K562 (cell line): ENCODE data around the gene OR4D5. TPM values are rescaled to one million over a fixed set of nuclear protein-coding genes. Genes with fewer than 3 reads are reported as not detected.

Experiments used
- ATAC-seq: fragments of 200-7000 bp; cut with Tn5 transposase; 3 replicates; pipeline ENCODE4 v1.9.1; 2020; ENCODE audit warnings: moderate library complexity
- BruUV-seq: library from RNA; stranded (reverse); fragments of 400-500 nt; replicated peaks from 2 replicates; lab custom pipeline; 2021; lab: Mats Ljungman, UMichigan
- CTCF ChIA-PET: fragments of 300-600 bp; formaldehyde crosslinking; extraction: SDS; loops from one replicate; lab custom pipeline; 2021; ENCODE audit warnings: low intra/inter-chr PET ratio; lab: Yijun Ruan, JAX
- POLR2A ChIA-PET: fragments of 300-600, 350-650 bp; sonication (Branson Sonifier 250); formaldehyde crosslinking; extraction: SDS; loops from one replicate; lab custom pipeline; 2021; ENCODE audit warnings: antibody characterized with exemption, inconsistent platforms; lab: Yijun Ruan, JAX
- DNase-seq, 4 experiments: peaks; one replicate each; pipeline versions ENCODE4 v3.0.0 to v3.0.0-alpha.2; 2011 to 2018; ENCODE audit warnings: low spot score in 3 of 4, mixed read lengths in 3 of 4; ENCODE audit errors: extremely low read depth in 1 of 4
- FAIRE-seq: peaks from 2 replicates; lab custom pipeline; 2011; peaks lifted over from hg19 to GRCh38; lab: Jason Lieb, UNC
- H2AFZ ChIP-seq: 2 replicates; pipeline ENCODE4 v1.6.0; 2011; ENCODE audit warnings: low read depth, low read length, control low read depth, inconsistent platforms
- H3K27ac ChIP-seq: fragments of 200-600 bp; 3 replicates; pipeline ENCODE4 v1.8.0; 2011; ENCODE audit warnings: low read depth, mild to moderate bottlenecking, control low read depth, inconsistent platforms, low read length, moderate library complexity, mixed read lengths; ENCODE audit errors: extremely low read depth
- H3K27me3 ChIP-seq, 2 experiments: fragments of 300-600 bp in 1 of 2; 2 replicates in 1 of 2; 3 replicates in 1 of 2; pipeline versions ENCODE4 v1.6.0 to v1.8.0; 2011; ENCODE audit warnings: inconsistent platforms in 2 of 2, low read length in 2 of 2, mild to moderate bottlenecking in 1 of 2, mixed read lengths in 1 of 2, moderate library complexity in 1 of 2; ENCODE audit not compliant: control insufficient read depth in 2 of 2, insufficient read depth in 2 of 2
- H3K36me3 ChIP-seq: fragments of 300-600 bp; 3 replicates; pipeline ENCODE4 v1.8.0; 2011; ENCODE audit warnings: mild to moderate bottlenecking, low read length, inconsistent platforms; ENCODE audit not compliant: control insufficient read depth, insufficient read depth
- H3K4me1 ChIP-seq, 2 experiments: fragments of 200-600 bp in 1 of 2; replicated peaks in 1 of 2; 2 replicates in 1 of 2; 3 replicates in 1 of 2; pipeline versions ENCODE4 v1.5.1 to v1.8.0; 2011; ENCODE audit warnings: inconsistent platforms in 2 of 2, low read length in 2 of 2, mild to moderate bottlenecking in 1 of 2, mixed read lengths in 1 of 2, moderate library complexity in 1 of 2; ENCODE audit not compliant: control insufficient read depth in 2 of 2, insufficient read depth in 2 of 2
- H3K4me2 ChIP-seq: 2 replicates; pipeline ENCODE4 v1.6.1; 2011; ENCODE audit warnings: low read length, control low read depth, inconsistent platforms, mixed read lengths; ENCODE audit not compliant: insufficient read depth
- H3K4me3 ChIP-seq: fragments of 200-600 bp; sonication (generic), shearing (Covaris generic); 2 replicates; pipeline ENCODE4 v1.5.1; 2016; ENCODE audit warnings: control low read depth, inconsistent platforms
- H3K79me2 ChIP-seq: fragments of 200-600 bp; 3 replicates; pipeline ENCODE4 v1.8.0; 2011; ENCODE audit warnings: low read length, inconsistent platforms; ENCODE audit not compliant: control insufficient read depth, insufficient read depth
- H3K9ac ChIP-seq, 2 experiments: 2 replicates each; pipeline versions ENCODE4 v1.6.0 to v1.6.1; 2011; ENCODE audit warnings: low read depth in 2 of 2, low read length in 2 of 2, control low read depth in 1 of 2, inconsistent platforms in 1 of 2, mild to moderate bottlenecking in 1 of 2, mixed read lengths in 1 of 2; ENCODE audit not compliant: insufficient read depth in 1 of 2
- H3K9me1 ChIP-seq: one replicate; pipeline ENCODE4 v1.6.0; 2011; ENCODE audit warnings: inconsistent platforms, mild to moderate bottlenecking, low read length, moderate library complexity; ENCODE audit not compliant: control insufficient read depth, insufficient read depth
- H3K9me3 ChIP-seq: replicated peaks from 2 replicates; pipeline ENCODE4 v1.5.1; 2011; ENCODE audit warnings: low read depth, low read length, inconsistent platforms; ENCODE audit not compliant: control insufficient read depth, insufficient read depth
- H4K20me1 ChIP-seq: replicated peaks from 2 replicates; pipeline ENCODE4 v1.6.1; 2011; ENCODE audit warnings: low read length, inconsistent platforms, mixed read lengths; ENCODE audit not compliant: control insufficient read depth, insufficient read depth
- BCL6 ChIP-seq: fragments of 250-450 bp; sonication (Bioruptor Pico); IDR thresholded peaks from 2 replicates; pipeline ENCODE4 v1.4.0; 2020
- BRD4 ChIP-seq: fragments of 200-600 bp; sonication (generic); IDR thresholded peaks from 2 replicates; pipeline ENCODE4 v1.6.1; 2017; ENCODE audit warnings: inconsistent platforms
- ETV6 ChIP-seq, 3 experiments: fragments of 150-350 bp in 1 of 3; sonication (generic) in 1 of 3; formaldehyde crosslinking in 1 of 3; IDR thresholded peaks; 2 replicates each; pipeline versions ENCODE4 v1.6.1 to v1.8.0; 2014 to 2022; ENCODE audit warnings: borderline replicate concordance in 2 of 3, low read depth in 2 of 3, antibody characterized with exemption in 1 of 3, low read length in 1 of 3, mild to moderate bottlenecking in 1 of 3, missing genetic modification reagents in 1 of 3
- HDAC2 ChIP-seq: fragments of 450-650 bp; IDR thresholded peaks from 2 replicates; pipeline ENCODE4 v1.6.1; 2016; ENCODE audit warnings: mild to moderate bottlenecking
- HDAC8 ChIP-seq: fragments of 450-650 bp; IDR thresholded peaks from 2 replicates; pipeline ENCODE4 v1.6.1; 2016; ENCODE audit warnings: mild to moderate bottlenecking, missing genetic modification characterization, moderate library complexity, missing compliant biosample characterization
- LARP7 ChIP-seq: fragments of 450-650 bp; IDR thresholded peaks from 2 replicates; pipeline ENCODE4 v1.6.1; 2016
- POU5F1 ChIP-seq: fragments of 150-350 bp; IDR thresholded peaks from 2 replicates; pipeline ENCODE4 v1.6.1; 2014; ENCODE audit warnings: borderline replicate concordance, low read length, low read depth, mild to moderate bottlenecking; ENCODE audit not compliant: partially characterized antibody
- WHSC1 ChIP-seq: IDR thresholded peaks from one replicate; pipeline ENCODE4 v1.6.1; 2012; ENCODE audit warnings: low read length, control low read depth, inconsistent platforms
- ZNF165 ChIP-seq: fragments of 250-450 bp; sonication (Bioruptor Pico); IDR thresholded peaks from 2 replicates; pipeline ENCODE4 v1.4.0; 2020; ENCODE audit warnings: borderline replicate concordance
- WGBS: fragments of 100-300 bp; shearing (Covaris generic); methylation state at CpG from one replicate; pipeline ENCODE4 v1.1.6; 2016; ENCODE audit warnings: low coverage, mixed read lengths; ENCODE audit not compliant: insufficient coverage; ENCODE audit errors: missing lambda C conversion rate; 5-methylcytosine and 5-hydroxymethylcytosine counted together
- in situ Hi-C: fragments of 300-500 bp; cut with MboI; formaldehyde crosslinking; loops from 4 replicates; pipeline ENCODE4 v1.15.0; 2018; ENCODE audit warnings: inconsistent platforms, mixed read lengths
- intact Hi-C: fragments of 100-400 bp; cut with micrococcal nuclease; formaldehyde crosslinking; loops from 2 replicates; pipeline ENCODE4 v1.14.2; 2022
- polyA plus RNA-seq, 8 experiments: library from polyadenylated mRNA; depleted of rRNA in 4 of 8; stranded (reverse) in 5 of 8; unstranded in 3 of 8; fragments of >200 nt; fragmentation: Nextera tagmentation in 2 of 8; fragmentation: Illumina TruSeq in 1 of 8; extraction: Ambion mirVana in 2 of 8; extraction: Trizol in 1 of 8; gene quantifications; 2 replicates each; pipeline versions ENCODE4 v1.2.1 to v1.2.3, GENCODE V29; 2011 to 2014; ENCODE audit warnings: inconsistent platforms in 1 of 8, missing spikeins in 1 of 8
- total RNA-seq, 7 experiments: library from RNA; depleted of rRNA in 6 of 7; stranded (reverse); fragments of >200 nt in 6 of 7; fragmentation: Illumina TruSeq in 2 of 7; extraction: Trizol in 2 of 7; gene quantifications; 2 replicates each; pipeline versions ENCODE4 v1.2.1 to v1.2.3, GENCODE V29; 2011 to 2021; ENCODE audit warnings: low replicate concordance in 1 of 7
- TF ChIP-seq, protein P1 (sequence below): sonication (generic); formaldehyde crosslinking; IDR thresholded peaks from 2 replicates; pipeline ENCODE4 v1.8.1; 2023; ENCODE audit warnings: mild to moderate bottlenecking, missing genetic modification reagents

OR4D5 gene
- total and polyA plus RNA-seq, 9 of the 15 experiments (the other 6 are each of a cell fraction or from before 2014, with no cell fraction given) = not detected

DNA sequence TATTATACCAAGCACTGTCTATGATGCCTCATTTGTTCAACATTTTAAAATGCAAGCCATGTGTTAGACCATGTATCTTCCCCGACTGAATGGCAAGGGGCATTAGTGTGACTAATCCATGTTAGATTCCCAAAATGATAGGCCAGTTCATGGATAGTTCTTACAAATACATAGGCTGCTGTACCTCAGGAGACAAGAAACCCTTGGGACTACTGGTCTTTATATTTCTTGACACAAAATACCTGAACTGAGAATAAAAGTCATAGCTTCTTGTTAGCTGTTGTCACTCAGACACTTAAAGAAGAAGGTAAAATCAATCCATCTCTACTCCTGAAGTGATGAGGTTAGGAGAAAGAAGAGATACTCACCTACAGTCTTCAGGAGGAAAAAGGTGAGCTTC is 37.5 kb upstream of the OR4D5 start, which contains the start of gene OR8D4:
Gene OR8D4 (plus strand): TSS at position 301 of the 400 bp plus-strand sequence. CDS start 4,265 bp downstream, outside the sequence.
- no peaks in the 10 kb centered on the region for H3K9me3 ChIP-seq
- H3K4me1 ChIP-seq = no peaks in the 10 kb centered on the region
- H3K4me2 ChIP-seq = no peak within 1 kb of the TSS
- H4K20me1 ChIP-seq = no peaks in the 10 kb centered on the region
- ChIA-PET POLR2A (interaction anchor here (0.6 kb wide), 1 partner anchor 16 kb away, joined by 3 read pairs; no protein-coding TSS in a partner anchor), CTCF (no interaction called here)
- no peaks in the 10 kb centered on the region for H3K79me2 ChIP-seq
- no peaks in the 10 kb centered on the region for H3K36me3 ChIP-seq
- H3K9me1 ChIP-seq = no peaks in the 10 kb centered on the region
- FAIRE-seq (no peak), ATAC-seq (no peak), DNase-seq (no peak)
- no TSS peak for BruUV-seq
- in situ Hi-C loops = no loop called here
- intact Hi-C loops = no loop called here
- no peak within 1 kb of the TSS for H3K9ac ChIP-seq
- no peaks in the 10 kb centered on the region for H3K27me3 ChIP-seq
- H3K27ac ChIP-seq = no peak within 1 kb of the TSS
- TF ChIP-seq, protein P1, sequence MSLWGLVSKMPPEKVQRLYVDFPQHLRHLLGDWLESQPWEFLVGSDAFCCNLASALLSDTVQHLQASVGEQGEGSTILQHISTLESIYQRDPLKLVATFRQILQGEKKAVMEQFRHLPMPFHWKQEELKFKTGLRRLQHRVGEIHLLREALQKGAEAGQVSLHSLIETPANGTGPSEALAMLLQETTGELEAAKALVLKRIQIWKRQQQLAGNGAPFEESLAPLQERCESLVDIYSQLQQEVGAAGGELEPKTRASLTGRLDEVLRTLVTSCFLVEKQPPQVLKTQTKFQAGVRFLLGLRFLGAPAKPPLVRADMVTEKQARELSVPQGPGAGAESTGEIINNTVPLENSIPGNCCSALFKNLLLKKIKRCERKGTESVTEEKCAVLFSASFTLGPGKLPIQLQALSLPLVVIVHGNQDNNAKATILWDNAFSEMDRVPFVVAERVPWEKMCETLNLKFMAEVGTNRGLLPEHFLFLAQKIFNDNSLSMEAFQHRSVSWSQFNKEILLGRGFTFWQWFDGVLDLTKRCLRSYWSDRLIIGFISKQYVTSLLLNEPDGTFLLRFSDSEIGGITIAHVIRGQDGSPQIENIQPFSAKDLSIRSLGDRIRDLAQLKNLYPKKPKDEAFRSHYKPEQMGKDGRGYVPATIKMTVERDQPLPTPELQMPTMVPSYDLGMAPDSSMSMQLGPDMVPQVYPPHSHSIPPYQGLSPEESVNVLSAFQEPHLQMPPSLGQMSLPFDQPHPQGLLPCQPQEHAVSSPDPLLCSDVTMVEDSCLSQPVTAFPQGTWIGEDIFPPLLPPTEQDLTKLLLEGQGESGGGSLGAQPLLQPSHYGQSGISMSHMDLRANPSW (CRISPR knock-in tag) = no peak
- TF ChIP-seq LARP7 (no peak), ETV6 (IDR thresholded peaks at IDR 0.05; ENCODE audit: borderline replicate concordance in 1 of 2, low read depth in 2 of 2, low read length in 1 of 2) (no peak), ETV6 (CRISPR knock-in tag; IDR thresholded peaks at IDR 0.05; ENCODE audit: borderline replicate concordance) (no peak), WHSC1 (no peak), POU5F1 (no peak), HDAC2 (no peak), BCL6 (CRISPR knock-in tag) (no peak), ZNF165 (no peak), BRD4 (no peak), HDAC8 (tag) (no peak)
- TF ChIP-seq, all 486 proteins: peak for 0
- Histone ChIP-seq H2AFZ (no peak within 1 kb of the TSS), H3K4me3 (no peak within 1 kb of the TSS)
- 0% methylated on average over 1 of the region's 1 CpG for WGBS
